ENCODE results near the gene IRAK2.

- TF ChIP-seq CTCF (IDR thresholded peaks at IDR 0.05) (no peak), EZH2phosphoT487 (IDR thresholded peaks at IDR 0.05) (no peak), EZH2 (IDR thresholded peaks at IDR 0.05) (no peak)
Measured at GRCh38 chr3:10280571-10280970, 115.9 kb downstream of the IRAK2 start.
